Epithelial cell of proximal tubule (primary cell): ENCODE results near the gene KCNG1. TPM values are rescaled to one million over a fixed set of nuclear protein-coding genes. Genes with fewer than 3 reads are reported as not detected.

Experiments
- DNase-seq: peaks from one replicate; pipeline ENCODE4 v3.0.0-alpha.2; 2011; ENCODE audit warnings: low read depth
- H3K4me3 ChIP-seq: 2 replicates; pipeline ENCODE4 v1.5.1; 2011; ENCODE audit warnings: low read depth, mild to moderate bottlenecking, low read length
- CTCF ChIP-seq: conservative IDR thresholded peaks from 2 replicates; pipeline ENCODE4 v1.5.1; 2012; ENCODE audit warnings: low read depth, mild to moderate bottlenecking, low read length
- total RNA-seq: library from RNA; depleted of rRNA; stranded (reverse); fragments of >200 nt; gene quantifications from 2 replicates; pipeline ENCODE4 v1.2.3, GENCODE V29; 2015

The KCNG1 gene, protein sequence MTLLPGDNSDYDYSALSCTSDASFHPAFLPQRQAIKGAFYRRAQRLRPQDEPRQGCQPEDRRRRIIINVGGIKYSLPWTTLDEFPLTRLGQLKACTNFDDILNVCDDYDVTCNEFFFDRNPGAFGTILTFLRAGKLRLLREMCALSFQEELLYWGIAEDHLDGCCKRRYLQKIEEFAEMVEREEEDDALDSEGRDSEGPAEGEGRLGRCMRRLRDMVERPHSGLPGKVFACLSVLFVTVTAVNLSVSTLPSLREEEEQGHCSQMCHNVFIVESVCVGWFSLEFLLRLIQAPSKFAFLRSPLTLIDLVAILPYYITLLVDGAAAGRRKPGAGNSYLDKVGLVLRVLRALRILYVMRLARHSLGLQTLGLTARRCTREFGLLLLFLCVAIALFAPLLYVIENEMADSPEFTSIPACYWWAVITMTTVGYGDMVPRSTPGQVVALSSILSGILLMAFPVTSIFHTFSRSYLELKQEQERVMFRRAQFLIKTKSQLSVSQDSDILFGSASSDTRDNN
- total RNA-seq: 5.2 and 10.5 TPM in 2 replicates

DNA sequence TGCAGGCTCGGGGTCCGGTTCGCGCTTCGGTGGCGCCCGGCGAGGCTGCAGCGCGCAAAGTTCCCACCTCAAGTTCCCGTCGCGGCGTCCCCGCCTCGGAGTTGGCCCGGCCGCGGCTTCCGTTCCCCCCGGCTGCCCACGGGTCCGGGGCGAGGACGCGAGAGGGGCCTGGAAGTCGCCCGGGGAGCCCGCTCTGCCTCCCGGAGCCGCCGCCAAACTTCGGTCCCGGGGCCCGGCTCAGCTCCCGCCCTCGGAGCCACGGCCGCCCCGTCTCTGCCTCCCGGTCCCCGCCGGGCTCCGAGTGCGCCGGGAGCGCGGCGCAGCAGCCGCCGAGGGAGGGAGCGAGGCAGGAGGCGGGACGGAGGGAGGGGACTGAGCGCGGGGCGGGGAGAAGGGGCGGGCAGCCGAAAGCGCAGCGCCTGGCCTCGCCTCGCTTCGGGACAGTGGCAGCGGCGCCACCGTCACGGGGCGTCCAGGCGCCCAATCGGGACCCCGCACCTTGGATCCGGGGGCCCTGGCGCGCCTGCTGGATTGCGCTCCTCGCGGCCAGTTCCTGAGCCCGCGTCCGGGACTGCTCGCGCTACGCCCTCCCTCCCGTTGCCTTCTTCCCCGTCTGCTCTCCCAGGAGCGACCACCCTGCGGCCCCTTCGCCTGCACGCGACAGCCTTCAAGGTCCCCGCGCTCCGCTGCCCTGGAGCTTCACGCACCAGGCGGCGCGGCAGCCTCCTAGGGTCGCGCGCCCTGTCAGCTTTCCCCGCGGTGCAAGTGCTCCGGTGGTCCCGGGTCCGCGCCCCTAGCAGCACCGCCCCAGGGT, at the start of gene KCNG1:
KCNG1 (minus strand) TSS at position 305 of the 814 bp plus-strand sequence. CDS start 12,769 bp downstream, outside the sequence.
- peak within 1 kb of the TSS; percentile 34 for H3K4me3 ChIP-seq
- no peak for DNase-seq
- TF ChIP-seq CTCF: no peak

DNA sequence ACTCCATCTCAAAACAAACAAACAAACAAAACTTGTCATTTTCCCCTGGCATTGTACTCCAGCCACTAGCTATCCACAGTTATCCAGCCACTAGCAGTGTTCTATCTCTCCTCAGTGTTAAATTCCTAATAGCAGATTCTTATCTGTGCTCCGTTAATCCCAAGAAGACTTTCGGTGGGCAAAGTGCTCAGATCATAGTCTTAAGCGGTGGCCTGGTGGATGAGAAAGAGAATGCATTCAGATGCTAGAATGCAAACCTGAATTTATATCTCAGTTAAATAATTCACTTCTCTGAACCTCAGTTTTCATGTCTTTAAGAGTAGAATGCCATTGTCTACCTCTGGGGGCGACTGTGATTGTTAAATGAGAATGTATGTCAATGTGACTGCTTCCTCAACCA, 47.7 kb upstream of the KCNG1 start:
- TF ChIP-seq CTCF: no peak
- DNase-seq: no peak
- H3K4me3 ChIP-seq: no peak overlapping the region

- TF ChIP-seq CTCF: no peak
- DNase-seq: no peak
Measured at GRCh38 chr20:51067792-51068191, 44.9 kb upstream of the KCNG1 start.

GRCh38 chr20:51065615-51066014, 42.7 kb upstream of the KCNG1 start:
- TF ChIP-seq CTCF: no peak
- DNase-seq: no peak
- H3K4me3 ChIP-seq: no peak overlapping the region

More at GRCh38 chr20:51067792-51068191, 44.9 kb upstream of the KCNG1 start:
- H3K4me3 ChIP-seq: no peak overlapping the region

GRCh38 chr20:51064137-51064536, 41.2 kb upstream of the KCNG1 start:
- DNase-seq: no peak
- H3K4me3 ChIP-seq: no peak overlapping the region
- no peak for TF ChIP-seq CTCF

DNA sequence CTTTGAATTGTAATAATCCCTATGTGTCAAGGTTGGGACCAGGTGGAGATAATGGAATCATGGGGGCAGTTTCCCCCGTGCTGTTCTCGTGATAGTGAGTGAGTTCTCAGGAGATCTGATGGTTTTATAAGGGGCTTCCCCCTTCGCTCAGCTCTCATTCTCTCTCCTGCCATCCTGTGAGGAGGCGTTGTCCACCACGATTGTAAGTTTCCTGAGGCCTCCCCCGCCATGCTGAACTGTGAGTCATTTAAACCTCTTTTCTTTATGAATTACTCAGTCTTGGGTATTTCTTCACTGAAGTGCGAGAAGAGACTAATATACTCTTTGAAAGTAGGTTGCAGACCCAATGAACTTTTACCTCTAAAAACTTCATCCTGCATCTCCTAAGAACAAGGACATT, 39.2 kb upstream of the KCNG1 start:
- no peak overlapping the region for H3K4me3 ChIP-seq
- DNase-seq: no peak
- TF ChIP-seq CTCF: no peak
